B cell (primary cell): ENCODE measurements around the gene PARD6A. TPM values are rescaled to one million over a fixed set of nuclear protein-coding genes. Genes with fewer than 3 reads are reported as not detected.

Experiments used
- ATAC-seq: fragments of 200-7000 bp; cut with Tn5 transposase; one replicate; pipeline ENCODE4 v1.10.0; 2021; ENCODE audit warnings: low read depth, mild to moderate bottlenecking, moderate number of reproducible peaks, moderate library complexity
- CTCF ChIA-PET: fragments of 350-600 bp; sonication (Branson Sonifier 250); formaldehyde crosslinking; loops from one replicate; lab custom pipeline; 2021; ENCODE audit warnings: antibody characterized with exemption, inconsistent platforms; lab: Charles Lee
- POLR2A ChIA-PET: fragments of 350-600 bp; sonication (Branson Sonifier 250); formaldehyde crosslinking; loops from one replicate; lab custom pipeline; 2021; ENCODE audit warnings: antibody characterized with exemption; lab: Charles Lee
- DNase-seq: peaks from one replicate; pipeline ENCODE4 v3.0.0; 2013
- H2AFZ ChIP-seq: 2 replicates; pipeline ENCODE4 v1.6.1; 2012; ENCODE audit warnings: mild to moderate bottlenecking, low read depth, low read length; ENCODE audit not compliant: insufficient read depth, poor library complexity, severe bottlenecking
- H3K27ac ChIP-seq, 2 donors: 1 replicate in 1 of 2; 2 replicates in 1 of 2; pipeline ENCODE4 v1.5.1; 2012 to 2013; ENCODE audit warnings: low read length in 2 of 2, mild to moderate bottlenecking in 2 of 2, moderate library complexity in 1 of 2
- H3K27me3 ChIP-seq, 4 experiments: fragments of 200-600 bp in 1 of 4; sonication (generic) in 1 of 4; replicated peaks in 1 of 4; 1 replicate in 2 of 4; 2 replicates in 2 of 4; pipeline versions ENCODE4 v1.6.1 to v1.7.0; 2013 to 2016; ENCODE audit warnings: low read length in 3 of 4, mild to moderate bottlenecking in 2 of 4, mixed read lengths in 1 of 4, moderate library complexity in 1 of 4; ENCODE audit not compliant: insufficient read depth in 4 of 4, control insufficient read depth in 3 of 4; ENCODE audit errors: control extremely low read depth in 1 of 4
- H3K36me3 ChIP-seq, 2 experiments: replicated peaks in 1 of 2; 1 replicate in 1 of 2; 2 replicates in 1 of 2; pipeline versions ENCODE4 v1.6.1 to v1.7.1; 2013; ENCODE audit warnings: low read length in 1 of 2; ENCODE audit not compliant: insufficient read depth in 2 of 2, control insufficient read depth in 1 of 2; ENCODE audit errors: control extremely low read depth in 1 of 2, extremely low read depth in 1 of 2
- H3K4me1 ChIP-seq, 2 donors: fragments of 200-600 bp in 1 of 2; sonication (generic) in 1 of 2; 1 replicate in 1 of 2; 2 replicates in 1 of 2; pipeline versions ENCODE4 v1.5.1 to v1.6.1; 2013 to 2017; ENCODE audit warnings: low read length in 2 of 2; ENCODE audit not compliant: control insufficient read depth in 2 of 2, insufficient read depth in 2 of 2
- H3K4me2 ChIP-seq: replicated peaks from 2 replicates; pipeline ENCODE3; 2012; ENCODE audit warnings: mild to moderate bottlenecking, low read depth, low read length; ENCODE audit not compliant: poor library complexity, severe bottlenecking
- H3K4me3 ChIP-seq, 5 experiments: fragments of 200-600 bp in 1 of 5; sonication (generic) in 1 of 5; 1 replicate in 3 of 5; 2 replicates in 2 of 5; pipeline versions ENCODE4 v1.5.1 to v1.7.0; 2011 to 2016; ENCODE audit warnings: low read length in 4 of 5, mild to moderate bottlenecking in 4 of 5, low read depth in 2 of 5, control low read depth in 1 of 5, moderate library complexity in 1 of 5; ENCODE audit not compliant: insufficient read depth in 1 of 5; ENCODE audit errors: control extremely low read depth in 1 of 5, extremely low read depth in 1 of 5
- H3K79me2 ChIP-seq: fragments of 200-600 bp; sonication (generic); one replicate; pipeline ENCODE4 v1.6.0; 2016; ENCODE audit warnings: low read length; ENCODE audit not compliant: control insufficient read depth, insufficient read depth
- H3K9ac ChIP-seq: fragments of 200-600 bp; sonication (generic); 2 replicates; pipeline ENCODE4 v1.6.1; 2017; ENCODE audit warnings: mild to moderate bottlenecking, low read length, moderate library complexity
- H3K9me3 ChIP-seq, 3 donors: one replicate each; pipeline versions ENCODE4 v1.6.1 to v1.7.1; 2013; ENCODE audit warnings: low read length in 2 of 3; ENCODE audit not compliant: control insufficient read depth in 2 of 3, insufficient read depth in 1 of 3; ENCODE audit errors: control extremely low read depth in 1 of 3
- H4K20me1 ChIP-seq: 2 replicates; pipeline ENCODE4 v1.6.0; 2012; ENCODE audit warnings: mild to moderate bottlenecking, low read length; ENCODE audit not compliant: insufficient read depth, control insufficient read depth, poor library complexity, severe bottlenecking
- H3K27ac Mint-ChIP-seq: one replicate; pipeline ENCODE4 v1.8.0; 2021; ENCODE audit warnings: mixed read lengths
- H3K27me3 Mint-ChIP-seq: one replicate; pipeline ENCODE4 v1.8.0; 2021; ENCODE audit warnings: mixed read lengths
- H3K4me1 Mint-ChIP-seq: one replicate; pipeline ENCODE4 v1.8.0; 2021; ENCODE audit warnings: mixed read lengths
- H3K4me3 Mint-ChIP-seq: one replicate; pipeline ENCODE4 v1.8.0; 2021; ENCODE audit warnings: mixed read lengths
- H3K9me3 Mint-ChIP-seq: one replicate; pipeline ENCODE4 v1.8.0; 2022; ENCODE audit warnings: mixed read lengths; ENCODE audit not compliant: insufficient read depth
- EZH2 ChIP-seq: IDR thresholded peaks from 2 replicates; pipeline ENCODE4 v1.6.1; 2012; ENCODE audit warnings: borderline replicate concordance, low read depth, mild to moderate bottlenecking, moderate library complexity, low read length; ENCODE audit not compliant: insufficient read depth, poor library complexity, severe bottlenecking
- WGBS: methylation state at CpG from one replicate; pipeline ENCODE4 v1.1.5; 2013; ENCODE audit warnings: missing lambda C conversion rate; ENCODE audit not compliant: insufficient coverage; 5-methylcytosine and 5-hydroxymethylcytosine counted together
- intact Hi-C: fragments of 100-400 bp; cut with micrococcal nuclease; formaldehyde crosslinking; loops from one replicate; pipeline ENCODE4 v1.10.0; 2022
- polyA plus RNA-seq: library from polyadenylated mRNA; depleted of rRNA; stranded (reverse); fragments of >200 nt; gene quantifications from 2 replicates; pipeline ENCODE4 v1.2.3, GENCODE V29; 2012
- total RNA-seq, 2 donors: library from RNA; stranded (reverse); fragments of 120-200 nt in 1 of 2; gene quantifications; 1 replicate in 1 of 2; 2 replicates in 1 of 2; pipeline versions ENCODE4 v1.2.3 to v1.2.4, GENCODE V29; 2013 to 2022
- TF ChIP-seq, protein P1 (sequence below): fragments of 200-600 bp; IDR thresholded peaks from one replicate; pipeline ENCODE4 v1.8.0; 2022; ENCODE audit warnings: antibody characterized with exemption, mild to moderate bottlenecking

PARD6A gene
- total and polyA plus RNA-seq, 2 donors (not counting 1 experiment from before 2014, with no cell fraction given), result 14.8 to 15.9 TPM

- ChIA-PET CTCF (no interaction called here), POLR2A (no interaction called here)
- no peak for TF ChIP-seq EZH2
- TF ChIP-seq, protein P1, sequence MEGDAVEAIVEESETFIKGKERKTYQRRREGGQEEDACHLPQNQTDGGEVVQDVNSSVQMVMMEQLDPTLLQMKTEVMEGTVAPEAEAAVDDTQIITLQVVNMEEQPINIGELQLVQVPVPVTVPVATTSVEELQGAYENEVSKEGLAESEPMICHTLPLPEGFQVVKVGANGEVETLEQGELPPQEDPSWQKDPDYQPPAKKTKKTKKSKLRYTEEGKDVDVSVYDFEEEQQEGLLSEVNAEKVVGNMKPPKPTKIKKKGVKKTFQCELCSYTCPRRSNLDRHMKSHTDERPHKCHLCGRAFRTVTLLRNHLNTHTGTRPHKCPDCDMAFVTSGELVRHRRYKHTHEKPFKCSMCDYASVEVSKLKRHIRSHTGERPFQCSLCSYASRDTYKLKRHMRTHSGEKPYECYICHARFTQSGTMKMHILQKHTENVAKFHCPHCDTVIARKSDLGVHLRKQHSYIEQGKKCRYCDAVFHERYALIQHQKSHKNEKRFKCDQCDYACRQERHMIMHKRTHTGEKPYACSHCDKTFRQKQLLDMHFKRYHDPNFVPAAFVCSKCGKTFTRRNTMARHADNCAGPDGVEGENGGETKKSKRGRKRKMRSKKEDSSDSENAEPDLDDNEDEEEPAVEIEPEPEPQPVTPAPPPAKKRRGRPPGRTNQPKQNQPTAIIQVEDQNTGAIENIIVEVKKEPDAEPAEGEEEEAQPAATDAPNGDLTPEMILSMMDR, result no peak
- ATAC-seq, result no peak
- H3K79me2 ChIP-seq, result peaks cover 50% of the 10 kb centered on the region
- intact Hi-C loops, result no loop called here
- Mint-ChIP-seq H3K9me3 (no peaks in the 10 kb centered on the region), H3K27me3 (no peaks in the 10 kb centered on the region), H3K27ac (no peak overlapping the region), H3K4me3 (no peak overlapping the region), H3K4me1 (peaks cover 2% of the 10 kb centered on the region)
- no peaks in the 10 kb centered on the region for H3K4me1 ChIP-seq
- 100% methylated on average over 4 of the region's 4 CpGs for WGBS
- H3K4me2 ChIP-seq, result no peak overlapping the region
- no peak overlapping the region for H3K4me3 ChIP-seq
- H3K27me3 ChIP-seq, result no peaks in the 10 kb centered on the region
- no peak overlapping the region for H2AFZ ChIP-seq
- no peak overlapping the region for H3K9ac ChIP-seq
- no peak overlapping the region for H3K27ac ChIP-seq
- H4K20me1 ChIP-seq, result no peaks in the 10 kb centered on the region
- no peak for DNase-seq
- H3K36me3 ChIP-seq, result peaks cover 0 to 7% of the 10 kb centered on the region in 2 experiments
- peaks cover 0 to 11% (median 0%) of the 10 kb centered on the region in 3 donors for H3K9me3 ChIP-seq
Observed at GRCh38 chr16:67702130-67702529, 41.4 kb downstream of the PARD6A start.

- no peak for DNase-seq
- no peak overlapping the region for H3K27ac Mint-ChIP-seq
- Histone ChIP-seq H3K4me3 (no peak overlapping the region), H3K27me3 (no peaks in the 10 kb centered on the region), H2AFZ (no peak overlapping the region), H3K9ac (no peak overlapping the region), H3K27ac (no peak overlapping the region), H3K4me1 (no peaks in the 10 kb centered on the region), H3K4me2 (no peak overlapping the region), H4K20me1 (no peaks in the 10 kb centered on the region), H3K36me3 (no peaks in the 10 kb centered on the region), H3K9me3 (peaks cover 0 to 11% (median 0%) of the 10 kb centered on the region in 3 donors), H3K79me2 (peaks cover 40% of the 10 kb centered on the region)
- ATAC-seq, result no peak
- H3K4me3 Mint-ChIP-seq, result no peak overlapping the region
- no peaks in the 10 kb centered on the region for H3K9me3 Mint-ChIP-seq
- ChIA-PET POLR2A (no interaction called here), CTCF (no interaction called here)
- 100% methylated on average over 1 of the region's 2 CpGs for WGBS
- H3K4me1 Mint-ChIP-seq, result peaks cover 2% of the 10 kb centered on the region
- H3K27me3 Mint-ChIP-seq, result no peaks in the 10 kb centered on the region
- TF ChIP-seq EZH2, result no peak
- TF ChIP-seq, protein P1, result no peak
- intact Hi-C loops, result no loop called here
Observed at GRCh38 chr16:67703626-67704025, 42.9 kb downstream of the PARD6A start.
